ENCODE measurements around the gene KLK11. TPM values are rescaled to one million over a fixed set of nuclear protein-coding genes. Genes with fewer than 3 reads are reported as not detected.

KLK11 gene
- total and polyA plus RNA-seq, 2 donors (not counting 1 experiment from before 2014, with no cell fraction given): not detected

DNA sequence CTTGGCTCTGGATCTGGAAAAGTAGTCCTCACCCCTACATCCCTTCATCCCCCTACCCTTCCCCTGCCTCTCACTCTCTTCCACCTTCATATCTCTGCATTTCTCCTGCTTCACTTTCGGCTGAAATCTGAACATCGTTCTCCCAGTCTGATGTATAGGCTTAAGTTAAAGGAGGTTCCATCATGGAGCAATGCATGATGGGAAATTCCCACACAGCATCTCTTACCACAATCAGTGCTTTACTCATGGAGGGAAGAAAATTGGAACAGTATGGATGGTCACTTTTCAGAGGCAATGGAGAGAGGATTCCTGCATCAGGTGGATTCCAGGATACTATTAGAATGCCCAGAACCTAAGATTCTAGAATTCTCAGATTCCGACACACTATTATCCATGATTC lies 18.9 kb downstream of the KLK11 start:
- Histone ChIP-seq H3K79me2 (ENCODE audit: control insufficient read depth, insufficient read depth, low read length) (no peaks in the 10 kb centered on the region), H3K36me3 (replicated peaks in 1 of 2; ENCODE audit: control extremely low read depth in 1 of 2, control insufficient read depth in 1 of 2, extremely low read depth in 1 of 2, insufficient read depth in 2 of 2, low read length in 1 of 2) (no peaks in the 10 kb centered on the region), H3K27ac (ENCODE audit: low read length in 2 of 2) (no peak overlapping the region), H3K27me3 (replicated peaks in 1 of 4; ENCODE audit: control extremely low read depth in 1 of 4, control insufficient read depth in 3 of 4, insufficient read depth in 4 of 4, low read length in 3 of 4) (peaks cover 0 to 4% (median under 1%) of the 10 kb centered on the region in 4 experiments), H4K20me1 (ENCODE audit: control insufficient read depth, insufficient read depth, low read length, poor library complexity, severe bottlenecking) (no peaks in the 10 kb centered on the region), H3K9ac (ENCODE audit: low read length) (no peak overlapping the region), H3K9me3 (ENCODE audit: control extremely low read depth in 1 of 3, control insufficient read depth in 2 of 3, insufficient read depth in 1 of 3, low read length in 2 of 3) (peaks cover 0 to 18% (median 0%) of the 10 kb centered on the region in 3 donors), H3K4me1 (ENCODE audit: control insufficient read depth in 2 of 2, insufficient read depth in 2 of 2, low read length in 2 of 2) (no peaks in the 10 kb centered on the region), H2AFZ (ENCODE audit: insufficient read depth, low read depth, low read length, poor library complexity, severe bottlenecking) (no peak overlapping the region), H3K4me3 (ENCODE audit: control extremely low read depth in 1 of 5, extremely low read depth in 1 of 5, insufficient read depth in 1 of 5, low read depth in 2 of 5, low read length in 4 of 5) (no peak overlapping the region), H3K4me2 (replicated peaks; ENCODE audit: low read depth, low read length, poor library complexity, severe bottlenecking) (no peak overlapping the region)
- DNase-seq: no peak
- Mint-ChIP-seq H3K4me1 (no peaks in the 10 kb centered on the region), H3K27ac (no peak overlapping the region), H3K9me3 (ENCODE audit: insufficient read depth) (no peaks in the 10 kb centered on the region), H3K4me3 (no peak overlapping the region), H3K27me3 (peaks cover 19% of the 10 kb centered on the region)
- TF ChIP-seq, protein P1, sequence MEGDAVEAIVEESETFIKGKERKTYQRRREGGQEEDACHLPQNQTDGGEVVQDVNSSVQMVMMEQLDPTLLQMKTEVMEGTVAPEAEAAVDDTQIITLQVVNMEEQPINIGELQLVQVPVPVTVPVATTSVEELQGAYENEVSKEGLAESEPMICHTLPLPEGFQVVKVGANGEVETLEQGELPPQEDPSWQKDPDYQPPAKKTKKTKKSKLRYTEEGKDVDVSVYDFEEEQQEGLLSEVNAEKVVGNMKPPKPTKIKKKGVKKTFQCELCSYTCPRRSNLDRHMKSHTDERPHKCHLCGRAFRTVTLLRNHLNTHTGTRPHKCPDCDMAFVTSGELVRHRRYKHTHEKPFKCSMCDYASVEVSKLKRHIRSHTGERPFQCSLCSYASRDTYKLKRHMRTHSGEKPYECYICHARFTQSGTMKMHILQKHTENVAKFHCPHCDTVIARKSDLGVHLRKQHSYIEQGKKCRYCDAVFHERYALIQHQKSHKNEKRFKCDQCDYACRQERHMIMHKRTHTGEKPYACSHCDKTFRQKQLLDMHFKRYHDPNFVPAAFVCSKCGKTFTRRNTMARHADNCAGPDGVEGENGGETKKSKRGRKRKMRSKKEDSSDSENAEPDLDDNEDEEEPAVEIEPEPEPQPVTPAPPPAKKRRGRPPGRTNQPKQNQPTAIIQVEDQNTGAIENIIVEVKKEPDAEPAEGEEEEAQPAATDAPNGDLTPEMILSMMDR (IDR thresholded peaks at IDR 0.05): no peak
- no peak for TF ChIP-seq EZH2 (IDR thresholded peaks at IDR 0.05; ENCODE audit: borderline replicate concordance, insufficient read depth, low read depth, low read length, poor library complexity, severe bottlenecking)
- intact Hi-C loops (cut with micrococcal nuclease): no loop called here
- CTCF ChIA-PET: no interaction called here
- POLR2A ChIA-PET: no interaction called here
- ATAC-seq (ENCODE audit: low read depth): no peak
- no CpG with 5 or more reads among the region's 3 CpGs for WGBS (ENCODE audit: insufficient coverage)

DNA sequence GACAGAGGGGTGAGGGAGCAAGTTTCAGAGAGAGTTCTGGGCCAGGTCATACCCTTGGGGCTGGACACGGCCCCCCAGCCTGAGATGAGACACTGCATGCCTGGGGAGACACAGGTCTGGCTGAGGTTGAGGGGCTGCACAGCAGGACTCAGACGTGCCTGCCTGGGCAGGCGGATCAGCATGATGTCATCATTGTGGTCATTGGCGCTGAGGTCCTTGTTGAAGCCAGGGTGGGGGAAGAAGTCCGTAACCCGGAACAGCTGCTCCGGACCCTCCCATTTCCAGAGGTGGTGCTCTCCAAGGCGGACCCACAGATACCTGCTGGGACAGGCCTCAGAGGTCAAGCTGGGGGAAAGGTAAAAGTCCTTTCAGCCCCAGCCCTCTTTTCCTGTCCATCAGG lies 20.0 kb downstream of the KLK11 start:
- Mint-ChIP-seq H3K4me3 (no peak overlapping the region), H3K9me3 (ENCODE audit: insufficient read depth) (no peaks in the 10 kb centered on the region), H3K27ac (no peak overlapping the region), H3K4me1 (no peaks in the 10 kb centered on the region), H3K27me3 (peaks cover 18% of the 10 kb centered on the region)
- no peaks in the 10 kb centered on the region for H4K20me1 ChIP-seq (ENCODE audit: control insufficient read depth, insufficient read depth, low read length, poor library complexity, severe bottlenecking)
- H3K27me3 ChIP-seq (replicated peaks in 1 of 4; ENCODE audit: control extremely low read depth in 1 of 4, control insufficient read depth in 3 of 4, insufficient read depth in 4 of 4, low read length in 3 of 4): peaks cover 0 to 11% (median under 1%) of the 10 kb centered on the region in 4 experiments
- no peak overlapping the region for H3K27ac ChIP-seq (ENCODE audit: low read length in 2 of 2)
- DNase-seq: no peak
- ChIA-PET POLR2A (no interaction called here), CTCF (no interaction called here)
- H3K4me3 ChIP-seq (ENCODE audit: control extremely low read depth in 1 of 5, extremely low read depth in 1 of 5, insufficient read depth in 1 of 5, low read depth in 2 of 5, low read length in 4 of 5): no peak overlapping the region
- ATAC-seq (ENCODE audit: low read depth): no peak
- no peaks in the 10 kb centered on the region for H3K4me1 ChIP-seq (ENCODE audit: control insufficient read depth in 2 of 2, insufficient read depth in 2 of 2, low read length in 2 of 2)
- no peak overlapping the region for H3K4me2 ChIP-seq (replicated peaks; ENCODE audit: low read depth, low read length, poor library complexity, severe bottlenecking)
- 48% methylated on average over 6 of the region's 8 CpGs for WGBS (ENCODE audit: insufficient coverage)
- peaks cover 0 to 27% (median 0%) of the 10 kb centered on the region in 3 donors for H3K9me3 ChIP-seq (ENCODE audit: control extremely low read depth in 1 of 3, control insufficient read depth in 2 of 3, insufficient read depth in 1 of 3, low read length in 2 of 3)
- no peak overlapping the region for H2AFZ ChIP-seq (ENCODE audit: insufficient read depth, low read depth, low read length, poor library complexity, severe bottlenecking)
- H3K36me3 ChIP-seq (replicated peaks in 1 of 2; ENCODE audit: control extremely low read depth in 1 of 2, control insufficient read depth in 1 of 2, extremely low read depth in 1 of 2, insufficient read depth in 2 of 2, low read length in 1 of 2): no peaks in the 10 kb centered on the region
- intact Hi-C loops (cut with micrococcal nuclease): no loop called here
- H3K9ac ChIP-seq (ENCODE audit: low read length): no peak overlapping the region
- TF ChIP-seq, protein P1 (IDR thresholded peaks at IDR 0.05): no peak
- TF ChIP-seq EZH2 (IDR thresholded peaks at IDR 0.05; ENCODE audit: borderline replicate concordance, insufficient read depth, low read depth, low read length, poor library complexity, severe bottlenecking): no peak
- H3K79me2 ChIP-seq (ENCODE audit: control insufficient read depth, insufficient read depth, low read length): no peaks in the 10 kb centered on the region

Data from B cell (primary cell).